ENCODE results near the gene OR51E1.

- TF ChIP-seq, protein P1, sequence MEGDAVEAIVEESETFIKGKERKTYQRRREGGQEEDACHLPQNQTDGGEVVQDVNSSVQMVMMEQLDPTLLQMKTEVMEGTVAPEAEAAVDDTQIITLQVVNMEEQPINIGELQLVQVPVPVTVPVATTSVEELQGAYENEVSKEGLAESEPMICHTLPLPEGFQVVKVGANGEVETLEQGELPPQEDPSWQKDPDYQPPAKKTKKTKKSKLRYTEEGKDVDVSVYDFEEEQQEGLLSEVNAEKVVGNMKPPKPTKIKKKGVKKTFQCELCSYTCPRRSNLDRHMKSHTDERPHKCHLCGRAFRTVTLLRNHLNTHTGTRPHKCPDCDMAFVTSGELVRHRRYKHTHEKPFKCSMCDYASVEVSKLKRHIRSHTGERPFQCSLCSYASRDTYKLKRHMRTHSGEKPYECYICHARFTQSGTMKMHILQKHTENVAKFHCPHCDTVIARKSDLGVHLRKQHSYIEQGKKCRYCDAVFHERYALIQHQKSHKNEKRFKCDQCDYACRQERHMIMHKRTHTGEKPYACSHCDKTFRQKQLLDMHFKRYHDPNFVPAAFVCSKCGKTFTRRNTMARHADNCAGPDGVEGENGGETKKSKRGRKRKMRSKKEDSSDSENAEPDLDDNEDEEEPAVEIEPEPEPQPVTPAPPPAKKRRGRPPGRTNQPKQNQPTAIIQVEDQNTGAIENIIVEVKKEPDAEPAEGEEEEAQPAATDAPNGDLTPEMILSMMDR (IDR thresholded peaks at IDR 0.05; ENCODE audit: borderline replicate concordance, extremely low read depth, low read length, poor library complexity, severe bottlenecking) = no peak
- no peak for TF ChIP-seq EZH2 (IDR thresholded peaks at IDR 0.05; ENCODE audit: borderline replicate concordance, low read depth, low read length, severe bottlenecking)
Observed at GRCh38 chr11:4619514-4619913, 24.3 kb upstream of the OR51E1 start.

Data from DND-41 (cell line).